H1 (cell line): ENCODE results near the gene CSNK1A1. TPM values are rescaled to one million over a fixed set of nuclear protein-coding genes. Genes with fewer than 3 reads are reported as not detected.

Source experiments
- CTCF ChIA-PET: fragments of 300-600 bp; sonication (Branson Sonifier 250); formaldehyde crosslinking; loops from one replicate; lab custom pipeline; 2021; ENCODE audit not compliant: partially characterized antibody; lab: Charles Lee
- POLR2A ChIA-PET: fragments of 300-600 bp; sonication (Branson Sonifier 250); formaldehyde crosslinking; loops from one replicate; lab custom pipeline; 2021; ENCODE audit warnings: inconsistent platforms; ENCODE audit not compliant: partially characterized antibody; lab: Charles Lee
- DNase-seq, 2 experiments: peaks; one replicate each; pipeline versions ENCODE4 v3.0.0 to v3.0.0-alpha.2; 2010 to 2022; ENCODE audit warnings: low spot score in 2 of 2, low read depth in 1 of 2, mixed read lengths in 1 of 2
- FAIRE-seq: peaks from 2 replicates; lab custom pipeline; 2011; peaks lifted over from hg19 to GRCh38; lab: Jason Lieb, UNC
- H2AFZ ChIP-seq: 2 replicates; pipeline ENCODE4 v1.8.1; 2012; ENCODE audit warnings: low read length, inconsistent platforms
- H2AK5ac ChIP-seq: 2 replicates; pipeline ENCODE4 v1.6.1; 2013; ENCODE audit warnings: low read depth, low read length
- H2BK120ac ChIP-seq: replicated peaks from 2 replicates; pipeline ENCODE3; 2013; ENCODE audit warnings: low read depth, low read length, inconsistent platforms
- H2BK12ac ChIP-seq: 2 replicates; pipeline ENCODE4 v1.6.1; 2013; ENCODE audit warnings: low read depth, low read length
- H2BK15ac ChIP-seq: 2 replicates; pipeline ENCODE4 v1.6.1; 2013; ENCODE audit warnings: low read length
- H2BK20ac ChIP-seq: 2 replicates; pipeline ENCODE4 v1.6.1; 2013; ENCODE audit warnings: low read length
- H2BK5ac ChIP-seq: 2 replicates; pipeline ENCODE4 v1.6.1; 2013; ENCODE audit warnings: low read depth, low read length
- H3K14ac ChIP-seq: 2 replicates; pipeline ENCODE4 v1.6.1; 2013; ENCODE audit warnings: inconsistent platforms; ENCODE audit not compliant: insufficient read length
- H3K18ac ChIP-seq: 2 replicates; pipeline ENCODE4 v1.6.1; 2013; ENCODE audit warnings: low read length; ENCODE audit errors: extremely low read depth
- H3K23ac ChIP-seq: 2 replicates; pipeline ENCODE4 v1.6.1; 2013; ENCODE audit warnings: inconsistent platforms; ENCODE audit not compliant: insufficient read length
- H3K23me2 ChIP-seq: 2 replicates; pipeline ENCODE4 v1.6.1; 2013; ENCODE audit warnings: low read depth, low read length
- H3K27ac ChIP-seq: 2 replicates; pipeline ENCODE4 v1.6.1; 2011; ENCODE audit warnings: low read depth, low read length, inconsistent platforms
- H3K27me3 ChIP-seq, 4 experiments: replicated peaks in 1 of 4; 1 replicate in 1 of 4; 2 replicates in 3 of 4; pipeline versions ENCODE4 v1.6.1 to v1.8.1; 2011 to 2013; ENCODE audit warnings: low read length in 3 of 4, mild to moderate bottlenecking in 3 of 4, inconsistent platforms in 2 of 4, mixed read lengths in 2 of 4, moderate library complexity in 1 of 4; ENCODE audit not compliant: control insufficient read depth in 3 of 4, insufficient read depth in 3 of 4; ENCODE audit errors: extremely low read depth in 1 of 4
- H3K36me3 ChIP-seq, 4 experiments: 2 replicates each; pipeline versions ENCODE4 v1.6.1 to v1.8.1; 2011 to 2013; ENCODE audit warnings: mild to moderate bottlenecking in 4 of 4, low read length in 3 of 4, moderate library complexity in 2 of 4, control low read depth in 1 of 4, inconsistent platforms in 1 of 4; ENCODE audit not compliant: insufficient read depth in 4 of 4, control insufficient read depth in 2 of 4
- H3K4ac ChIP-seq: replicated peaks from 2 replicates; pipeline ENCODE3; 2013; ENCODE audit warnings: low read length, low read depth, mixed read lengths, inconsistent platforms; ENCODE audit not compliant: insufficient read length
- H3K4me1 ChIP-seq, 4 experiments: replicated peaks in 1 of 4; 1 replicate in 1 of 4; 2 replicates in 3 of 4; pipeline versions ENCODE4 v1.6.1 to v1.8.1; 2011 to 2013; ENCODE audit warnings: low read length in 3 of 4, inconsistent platforms in 2 of 4, mixed read lengths in 1 of 4; ENCODE audit not compliant: insufficient read depth in 4 of 4, control insufficient read depth in 3 of 4
- H3K4me2 ChIP-seq, 2 experiments: 2 replicates each; pipeline versions ENCODE4 v1.6.1 to v1.8.1; 2011 to 2013; ENCODE audit warnings: low read depth in 2 of 2, low read length in 2 of 2, control low read depth in 1 of 2, inconsistent platforms in 1 of 2, mild to moderate bottlenecking in 1 of 2; ENCODE audit not compliant: insufficient read depth in 1 of 2
- H3K4me3 ChIP-seq, 4 experiments: fragments of 200-600, 300-600 bp in 1 of 4; sonication (generic), shearing (Covaris generic), sonication (Bioruptor Twin) in 1 of 4; 2 replicates each; pipeline versions ENCODE4 v1.5.1 to v1.8.1; 2011 to 2016; ENCODE audit warnings: low read length in 4 of 4, low read depth in 3 of 4, control low read depth in 2 of 4, inconsistent platforms in 2 of 4, mild to moderate bottlenecking in 2 of 4, mixed read lengths in 1 of 4, moderate library complexity in 1 of 4; ENCODE audit not compliant: insufficient read depth in 2 of 4; ENCODE audit errors: extremely low read depth in 1 of 4
- H3K56ac ChIP-seq: replicated peaks from 2 replicates; pipeline ENCODE3; 2013; ENCODE audit warnings: low read depth, mild to moderate bottlenecking, mixed read lengths, low read length, inconsistent platforms; ENCODE audit not compliant: insufficient read length
- H3K79me1 ChIP-seq: 2 replicates; pipeline ENCODE4 v1.6.1; 2013; ENCODE audit warnings: low read depth, low read length, control low read depth
- H3K79me2 ChIP-seq, 2 experiments: 2 replicates each; pipeline versions ENCODE4 v1.6.1 to v1.8.1; 2012 to 2013; ENCODE audit warnings: low read length in 2 of 2, mild to moderate bottlenecking in 2 of 2, inconsistent platforms in 1 of 2; ENCODE audit not compliant: insufficient read depth in 2 of 2, control insufficient read depth in 1 of 2
- H3K9ac ChIP-seq, 4 experiments: replicated peaks in 1 of 4; 1 replicate in 1 of 4; 2 replicates in 3 of 4; pipeline versions ENCODE4 v1.6.1 to v1.8.1; 2011 to 2013; ENCODE audit warnings: low read depth in 3 of 4, low read length in 3 of 4, control low read depth in 2 of 4, mild to moderate bottlenecking in 2 of 4, moderate library complexity in 2 of 4, inconsistent platforms in 1 of 4; ENCODE audit errors: extremely low read depth in 1 of 4
- H3K9me3 ChIP-seq, 2 experiments: 2 replicates each; pipeline versions ENCODE4 v1.6.1 to v1.8.1; 2012 to 2013; ENCODE audit warnings: mild to moderate bottlenecking in 2 of 2, moderate library complexity in 2 of 2, control low read depth in 1 of 2, inconsistent platforms in 1 of 2, low read depth in 1 of 2, low read length in 1 of 2, mixed read lengths in 1 of 2; ENCODE audit not compliant: insufficient read depth in 2 of 2
- H4K20me1 ChIP-seq, 2 experiments: replicated peaks in 1 of 2; 2 replicates each; pipeline versions ENCODE3 to v1.8.1; 2011 to 2013; ENCODE audit warnings: inconsistent platforms in 2 of 2, low read length in 2 of 2, mild to moderate bottlenecking in 1 of 2; ENCODE audit not compliant: insufficient read depth in 2 of 2, control insufficient read depth in 1 of 2
- H4K5ac ChIP-seq: 2 replicates; pipeline ENCODE4 v1.6.1; 2013; ENCODE audit warnings: low read length, low read depth, mixed read lengths, inconsistent platforms; ENCODE audit not compliant: insufficient read length
- H4K8ac ChIP-seq: 2 replicates; pipeline ENCODE4 v1.8.0; 2013; ENCODE audit warnings: mild to moderate bottlenecking, moderate library complexity, low read length, inconsistent platforms; ENCODE audit not compliant: insufficient read depth; ENCODE audit errors: extremely low read depth
- H4K91ac ChIP-seq: replicated peaks from 2 replicates; pipeline ENCODE3; 2013; ENCODE audit warnings: low read length, mixed read lengths, inconsistent platforms; ENCODE audit not compliant: insufficient read length
- CBX5 ChIP-seq: fragments of 300-800, 300-1000 bp; sonication (generic); IDR thresholded peaks from 2 replicates; pipeline ENCODE4 v1.7.1; 2016; ENCODE audit warnings: antibody characterized with exemption, low read length, low read depth
- CEBPB ChIP-seq: IDR thresholded peaks from 2 replicates; pipeline ENCODE4 v1.6.1; 2012; ENCODE audit warnings: low read depth, low read length
- CREB1 ChIP-seq: IDR thresholded peaks from 2 replicates; pipeline ENCODE4 v1.6.1; 2012; ENCODE audit warnings: inconsistent platforms
- GABPA ChIP-seq: IDR thresholded peaks from 2 replicates; pipeline ENCODE4 v1.6.1; 2011; ENCODE audit warnings: mild to moderate bottlenecking, low read length, moderate library complexity, borderline replicate concordance; ENCODE audit not compliant: insufficient read depth
- PHF8 ChIP-seq: fragments of 200-600 bp; sonication (generic); conservative IDR thresholded peaks from 2 replicates; pipeline ENCODE4 v1.7.1; 2012; ENCODE audit warnings: low read depth, mild to moderate bottlenecking, inconsistent platforms, low read length, moderate library complexity
- WGBS, 2 experiments: shearing (Covaris generic) in 1 of 2; methylation state at CpG; one replicate each; pipeline versions ENCODE4 v1.1.6 to v1.1.7; 2013 to 2015; ENCODE audit warnings: low lambda C conversion rate in 2 of 2, mixed read lengths in 2 of 2, inconsistent platforms in 1 of 2, low coverage in 1 of 2, missing lambda C conversion rate in 1 of 2; ENCODE audit not compliant: insufficient replicate concordance in 2 of 2, insufficient coverage in 1 of 2, insufficient read length in 1 of 2; ENCODE audit errors: extremely low coverage in 1 of 2, missing lambda C conversion rate in 1 of 2; 5-methylcytosine and 5-hydroxymethylcytosine counted together
- polyA plus RNA-seq, 7 experiments: library from polyadenylated mRNA; depleted of rRNA in 3 of 7; stranded (reverse) in 5 of 7; unstranded in 2 of 7; fragments of >200 nt in 5 of 7; fragments of 200-250 nt in 2 of 7; gene quantifications; 1 replicate in 5 of 7; 2 replicates in 1 of 7; 4 replicates in 1 of 7; pipeline versions ENCODE4 v1.2.1 to v1.2.3, GENCODE V29; 2011 to 2013; ENCODE audit warnings: missing spikeins in 2 of 7, mixed read lengths in 2 of 7
- total RNA-seq: library from RNA; stranded (reverse); fragmentation: NEBNext Ultra II Directional; extraction: Animal tissue kit (Norgen Biotek cat#: 25700); gene quantifications from 2 replicates; pipeline ENCODE4 v1.2.1, GENCODE V29; 2021
- TF ChIP-seq, protein P1 (sequence below): IDR thresholded peaks from 2 replicates; pipeline ENCODE4 v1.6.1; 2012; ENCODE audit warnings: inconsistent platforms
- TF ChIP-seq, protein P2 (sequence below): IDR thresholded peaks from 2 replicates; pipeline ENCODE4 v1.6.1; 2011; ENCODE audit warnings: low read depth, mild to moderate bottlenecking, low read length; ENCODE audit not compliant: insufficient read depth

CSNK1A1 gene
- total and polyA plus RNA-seq, 2 of the 8 experiments (the other 6 are each of a cell fraction or from before 2014, with no cell fraction given) = 61.2 to 244 TPM

- POLR2A ChIA-PET = interaction anchor here (1.2 to 6.7 kb wide), 3 partner anchors 12 to 33 kb away, joined by 3 to 65 read pairs (median 5); partner anchors contain the start of gene CSNK1A1
- H2BK15ac ChIP-seq = no peak overlapping the region
- DNase-seq (no peak), FAIRE-seq (no peak)
- H3K79me1 ChIP-seq = no peaks in the 10 kb centered on the region; the same call in 1 of the 2 replicates
- H3K4me3 ChIP-seq = no peak overlapping the region
- no peaks in the 10 kb centered on the region for H3K27me3 ChIP-seq
- H3K23me2 ChIP-seq = no peaks in the 10 kb centered on the region
- peaks cover 0 to 14% (median 8%) of the 10 kb centered on the region in 4 experiments; a peak in 5 of 7 replicates for H3K4me1 ChIP-seq
- no peak overlapping the region for H2AK5ac ChIP-seq
- CTCF ChIA-PET = interaction anchor here (0.6 to 1.6 kb wide), 7 partner anchors 10 to 1892 kb away, joined by 3 to 6 read pairs (median 4); partner anchors contain the start of gene CSNK1A1
- no peak overlapping the region for H2BK12ac ChIP-seq
- H3K9ac ChIP-seq = no peak overlapping the region
- H3K56ac ChIP-seq = no peak overlapping the region
- H3K36me3 ChIP-seq = peaks cover 15 to 53% (median 26%) of the 10 kb centered on the region in 4 experiments
- no peaks in the 10 kb centered on the region for H3K9me3 ChIP-seq
- no peak overlapping the region for H2BK20ac ChIP-seq
- no peak overlapping the region for H3K23ac ChIP-seq
- no peak overlapping the region for H4K5ac ChIP-seq
- peaks cover 4 to 69% of the 10 kb centered on the region in 2 experiments; a peak in 3 of 4 replicates for H3K79me2 ChIP-seq
- no peak overlapping the region for H2AFZ ChIP-seq
- H4K91ac ChIP-seq = no peak overlapping the region
- H3K4ac ChIP-seq = no peak overlapping the region
- no peak overlapping the region for H4K8ac ChIP-seq
- H2BK120ac ChIP-seq = no peak overlapping the region
- H4K20me1 ChIP-seq = peaks cover 9 to 10% of the 10 kb centered on the region in 2 experiments
- no peak for TF ChIP-seq CBX5
- TF ChIP-seq, protein P1, sequence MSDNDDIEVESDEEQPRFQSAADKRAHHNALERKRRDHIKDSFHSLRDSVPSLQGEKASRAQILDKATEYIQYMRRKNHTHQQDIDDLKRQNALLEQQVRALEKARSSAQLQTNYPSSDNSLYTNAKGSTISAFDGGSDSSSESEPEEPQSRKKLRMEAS = no peak
- no peak for TF ChIP-seq GABPA
- no peak for TF ChIP-seq CREB1
- TF ChIP-seq, protein P2, sequence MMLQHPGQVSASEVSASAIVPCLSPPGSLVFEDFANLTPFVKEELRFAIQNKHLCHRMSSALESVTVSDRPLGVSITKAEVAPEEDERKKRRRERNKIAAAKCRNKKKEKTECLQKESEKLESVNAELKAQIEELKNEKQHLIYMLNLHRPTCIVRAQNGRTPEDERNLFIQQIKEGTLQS = no peak
- TF ChIP-seq CEBPB = no peak
- TF ChIP-seq PHF8 = no peak
- H3K27ac ChIP-seq = no peak overlapping the region
- no peak overlapping the region for H2BK5ac ChIP-seq
- H3K4me2 ChIP-seq = no peak overlapping the region
- H3K18ac ChIP-seq = no peak overlapping the region
- no peak overlapping the region for H3K14ac ChIP-seq
- 86% methylated on average over 1 of the region's 1 CpG; no CpG with 5 or more reads in 1 of the 2 experiments for WGBS, 2 experiments
Measured at GRCh38 chr5:149514512-149514911, 36.7 kb downstream of the CSNK1A1 start.
